ENCODE measurements around the gene KRT80. TPM values are rescaled to one million over a fixed set of nuclear protein-coding genes. Genes with fewer than 3 reads are reported as not detected.
A peak's percentile ranks its signal among the peaks of the same experiment; 100 is the strongest.

The KRT80 gene
- total RNA-seq, 1 donor from 2014 or later, result not detected

GRCh38 chr12:52216807-52217206 lies 25.0 kb upstream of the KRT80 start:
- TF ChIP-seq, protein P1, sequence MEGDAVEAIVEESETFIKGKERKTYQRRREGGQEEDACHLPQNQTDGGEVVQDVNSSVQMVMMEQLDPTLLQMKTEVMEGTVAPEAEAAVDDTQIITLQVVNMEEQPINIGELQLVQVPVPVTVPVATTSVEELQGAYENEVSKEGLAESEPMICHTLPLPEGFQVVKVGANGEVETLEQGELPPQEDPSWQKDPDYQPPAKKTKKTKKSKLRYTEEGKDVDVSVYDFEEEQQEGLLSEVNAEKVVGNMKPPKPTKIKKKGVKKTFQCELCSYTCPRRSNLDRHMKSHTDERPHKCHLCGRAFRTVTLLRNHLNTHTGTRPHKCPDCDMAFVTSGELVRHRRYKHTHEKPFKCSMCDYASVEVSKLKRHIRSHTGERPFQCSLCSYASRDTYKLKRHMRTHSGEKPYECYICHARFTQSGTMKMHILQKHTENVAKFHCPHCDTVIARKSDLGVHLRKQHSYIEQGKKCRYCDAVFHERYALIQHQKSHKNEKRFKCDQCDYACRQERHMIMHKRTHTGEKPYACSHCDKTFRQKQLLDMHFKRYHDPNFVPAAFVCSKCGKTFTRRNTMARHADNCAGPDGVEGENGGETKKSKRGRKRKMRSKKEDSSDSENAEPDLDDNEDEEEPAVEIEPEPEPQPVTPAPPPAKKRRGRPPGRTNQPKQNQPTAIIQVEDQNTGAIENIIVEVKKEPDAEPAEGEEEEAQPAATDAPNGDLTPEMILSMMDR (IDR thresholded peaks at IDR 0.05), result no peak
- DNase-seq (ENCODE audit: low spot score in 2 of 2), result no peak
- no peaks in the 10 kb centered on the region for H3K36me3 ChIP-seq
- intact Hi-C loops (cut with DNase I), result loop anchor here (5.0 kb wide), 1 partner anchor 110 kb away; no protein-coding TSS in a partner anchor
- no peak overlapping the region for H3K4me3 ChIP-seq
- peaks cover 9 to 38% of the 10 kb centered on the region in 2 donors for H3K4me1 ChIP-seq
- peak overlapping the region; percentile 31 to 71 for H3K27ac ChIP-seq
- H3K27me3 ChIP-seq, result no peaks in the 10 kb centered on the region
- H3K9me3 ChIP-seq, result no peaks in the 10 kb centered on the region

- H3K27ac ChIP-seq, result peak overlapping the region in 1 of 2 donors; percentile 25
- no peaks in the 10 kb centered on the region for H3K9me3 ChIP-seq
- no peaks in the 10 kb centered on the region for H3K36me3 ChIP-seq
- peaks cover 6 to 34% of the 10 kb centered on the region in 2 donors for H3K4me1 ChIP-seq
- no peaks in the 10 kb centered on the region for H3K27me3 ChIP-seq
- TF ChIP-seq, protein P1 (IDR thresholded peaks at IDR 0.05), result no peak
- intact Hi-C loops (cut with DNase I), result loop anchor here (5.0 kb wide), 1 partner anchor 111 kb away; no protein-coding TSS in a partner anchor
- DNase-seq (ENCODE audit: low spot score in 2 of 2), result no peak
- no peak overlapping the region for H3K4me3 ChIP-seq
Measured at GRCh38 chr12:52216100-52216499, 24.3 kb upstream of the KRT80 start.

DNA sequence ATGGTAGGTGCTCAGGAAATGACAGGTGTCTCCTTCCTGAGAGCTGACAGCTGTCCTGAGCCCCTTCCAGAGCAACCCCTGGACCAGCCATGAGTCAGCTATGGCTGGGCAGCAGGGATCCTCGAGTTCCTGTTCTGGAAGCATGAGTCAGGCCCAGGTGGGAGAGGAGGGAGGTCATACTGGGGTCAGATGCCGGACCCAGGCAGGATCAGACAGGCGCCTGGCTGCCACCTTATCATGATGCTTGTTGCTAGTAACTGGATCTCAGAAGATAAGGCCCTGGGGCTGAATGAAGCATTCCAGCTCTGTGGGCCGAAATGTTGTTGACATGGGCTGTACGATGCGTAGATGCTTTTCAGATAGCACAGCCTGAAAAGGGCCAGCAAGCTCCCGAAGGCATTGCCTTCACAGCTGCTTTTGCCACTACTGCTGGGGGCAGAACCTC lies 23.8 kb upstream of the KRT80 start:
- H3K27me3 ChIP-seq, result no peaks in the 10 kb centered on the region
- H3K9me3 ChIP-seq, result no peaks in the 10 kb centered on the region
- intact Hi-C loops (cut with DNase I), result loop anchor here (5.0 kb wide), 1 partner anchor 112 kb away; no protein-coding TSS in a partner anchor
- peak in 1 of 2 donors; percentile 24 for DNase-seq (ENCODE audit: low spot score in 2 of 2)
- no peaks in the 10 kb centered on the region for H3K36me3 ChIP-seq
- H3K4me3 ChIP-seq, result no peak overlapping the region
- H3K4me1 ChIP-seq, result peaks cover 6 to 32% of the 10 kb centered on the region in 2 donors
- peak overlapping the region in 1 of 2 donors; percentile 25 for H3K27ac ChIP-seq
- TF ChIP-seq, protein P1 (IDR thresholded peaks at IDR 0.05), result no peak

DNA sequence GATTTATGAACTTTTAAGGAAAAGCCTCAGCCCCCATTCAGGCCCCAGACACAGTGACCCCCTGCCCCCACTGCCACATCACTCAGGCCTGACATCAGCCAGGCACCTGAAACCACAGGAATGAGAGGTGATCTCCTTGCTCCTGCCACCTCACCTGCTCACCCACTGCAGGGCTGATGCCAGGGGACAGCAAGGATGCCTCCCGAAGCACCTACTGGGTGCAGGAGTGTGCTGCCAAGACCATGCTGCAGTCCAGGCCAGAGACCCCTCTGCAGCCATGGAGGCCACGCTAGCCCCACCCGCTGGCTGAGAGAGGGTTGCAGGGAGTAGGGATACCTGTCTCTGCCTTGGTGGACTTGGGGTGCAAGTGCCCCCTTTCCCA lies 22.6 kb upstream of the KRT80 start:
- Histone ChIP-seq H3K36me3 (no peaks in the 10 kb centered on the region), H3K4me3 (no peak overlapping the region), H3K27me3 (no peaks in the 10 kb centered on the region), H3K4me1 (peaks cover 6 to 23% of the 10 kb centered on the region in 2 donors), H3K27ac (no peak overlapping the region), H3K9me3 (no peaks in the 10 kb centered on the region)
- DNase-seq (ENCODE audit: low spot score in 2 of 2), result no peak
- TF ChIP-seq, protein P1 (IDR thresholded peaks at IDR 0.05), result no peak
- intact Hi-C loops (cut with DNase I), result no loop called here

GRCh38 chr12:52213564-52214420 lies 22.0 kb upstream of the KRT80 start:
- H3K27ac ChIP-seq, result no peak overlapping the region
- H3K4me1 ChIP-seq, result peaks cover 6 to 23% of the 10 kb centered on the region in 2 donors
- TF ChIP-seq, protein P1 (IDR thresholded peaks at IDR 0.05), result peak; percentile 93 to 95 (median 94)
- intact Hi-C loops (cut with DNase I), result no loop called here
- no peaks in the 10 kb centered on the region for H3K27me3 ChIP-seq
- DNase-seq (ENCODE audit: low spot score in 2 of 2), result peak in 1 of 2 donors; percentile 81
- H3K9me3 ChIP-seq, result no peaks in the 10 kb centered on the region
- H3K36me3 ChIP-seq, result no peaks in the 10 kb centered on the region
- no peak overlapping the region for H3K4me3 ChIP-seq
